GF-D8 (cell line): Measurements from ENCODE around the gene TBX10.
"Not testable (repeated sequence)": the region's sequence is repeated elsewhere in the genome, so short reads cannot be mapped to it uniquely, and the experiment has no call there.

Experiments
- DNase-seq: peaks from one replicate; lab custom pipeline; 2025; lab: John Stamatoyannopoulos, UW

Gene TBX10

GRCh38 chr11:67599149-67599548, 40.4 kb downstream of the TBX10 start:
- no peak for DNase-seq

GRCh38 chr11:67597963-67598362, 41.6 kb downstream of the TBX10 start:
- DNase-seq: not testable (repeated sequence)

GRCh38 chr11:67597458-67597857, 42.1 kb downstream of the TBX10 start:
- DNase-seq: not testable (repeated sequence)

GRCh38 chr11:67596753-67597300, 42.7 kb downstream of the TBX10 start:
- DNase-seq: no peak

- no peak for DNase-seq
These were observed 45.1 kb downstream of the TBX10 start for GRCh38 chr11:67594480-67594879.

- no peak for DNase-seq
These were observed 46.0 kb downstream of the TBX10 start for GRCh38 chr11:67593565-67593905.

GRCh38 chr11:67592880-67593564, 46.5 kb downstream of the TBX10 start:
- no peak for DNase-seq

- not testable (repeated sequence) for DNase-seq
These were observed 50.6 kb downstream of the TBX10 start for GRCh38 chr11:67588899-67589415.

- no peak for DNase-seq
These were observed 51.4 kb downstream of the TBX10 start for GRCh38 chr11:67588136-67588503.

- DNase-seq: no peak
These were observed 52.9 kb downstream of the TBX10 start for GRCh38 chr11:67586568-67587250.

- no peak for DNase-seq
These were observed 53.7 kb downstream of the TBX10 start for GRCh38 chr11:67585911-67586310.

GRCh38 chr11:67584881-67585873, 54.4 kb downstream of the TBX10 start:
- DNase-seq: no peak

- DNase-seq: peak; percentile 36
These were observed 55.2 kb downstream of the TBX10 start for GRCh38 chr11:67584205-67584880.

GRCh38 chr11:67583247-67584204, 56.0 kb downstream of the TBX10 start, which contains the start of gene GSTP1:
GSTP1 (plus strand) TSS chr11:67583812; CDS start chr11:67583844, 32 bp downstream.
- DNase-seq: peak; percentile 77

GRCh38 chr11:67582011-67582410, 57.6 kb downstream of the TBX10 start:
- DNase-seq: no peak

GRCh38 chr11:67581469-67581868, 58.1 kb downstream of the TBX10 start:
- no peak for DNase-seq
